CD4-positive, alpha-beta T cell treated with Interleukin-6 for 4 hours (primary cell): Measurements from ENCODE around the gene SLC52A3.
"Not testable (repeated sequence)": the region's sequence is repeated elsewhere in the genome, so short reads cannot be mapped to it uniquely, and the experiment has no call there.

Source experiments
- DNase-seq: peaks from one replicate; pipeline ENCODE4 v3.0.0-alpha.2; 2020; ENCODE audit warnings: mixed read lengths

SLC52A3 gene

DNA sequence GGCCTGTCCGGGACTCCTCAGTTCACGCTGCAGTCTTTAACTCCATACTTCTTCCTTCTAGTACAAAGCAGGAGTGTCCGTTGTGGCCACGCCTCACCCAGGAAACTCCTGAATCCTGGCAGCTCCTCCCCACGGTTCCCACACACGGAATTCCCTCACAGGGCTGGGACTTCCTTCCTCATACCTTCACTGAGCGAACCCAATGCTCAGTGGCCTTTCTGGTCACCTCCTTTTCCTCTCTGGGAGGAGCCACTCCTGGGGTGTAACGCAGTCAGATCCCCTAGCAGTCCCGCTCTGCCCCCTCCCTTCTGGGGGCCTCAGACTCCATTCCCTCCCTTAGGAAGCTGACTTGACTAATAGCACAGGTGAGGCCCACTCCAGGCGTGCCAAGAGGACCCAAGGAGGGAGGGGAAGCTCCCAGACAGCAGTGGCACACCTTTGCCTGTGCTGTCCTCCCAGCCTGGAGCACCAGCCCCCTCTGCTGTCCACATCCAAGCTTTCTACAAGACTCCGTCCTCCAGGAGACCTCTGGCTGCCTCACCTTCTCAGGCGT, at the start of gene SLC52A3:
SLC52A3 (minus strand) TSS at position 75 of the 553 bp plus-strand sequence. CDS start 2,726 bp downstream, outside the sequence.
- no peak for DNase-seq

DNA sequence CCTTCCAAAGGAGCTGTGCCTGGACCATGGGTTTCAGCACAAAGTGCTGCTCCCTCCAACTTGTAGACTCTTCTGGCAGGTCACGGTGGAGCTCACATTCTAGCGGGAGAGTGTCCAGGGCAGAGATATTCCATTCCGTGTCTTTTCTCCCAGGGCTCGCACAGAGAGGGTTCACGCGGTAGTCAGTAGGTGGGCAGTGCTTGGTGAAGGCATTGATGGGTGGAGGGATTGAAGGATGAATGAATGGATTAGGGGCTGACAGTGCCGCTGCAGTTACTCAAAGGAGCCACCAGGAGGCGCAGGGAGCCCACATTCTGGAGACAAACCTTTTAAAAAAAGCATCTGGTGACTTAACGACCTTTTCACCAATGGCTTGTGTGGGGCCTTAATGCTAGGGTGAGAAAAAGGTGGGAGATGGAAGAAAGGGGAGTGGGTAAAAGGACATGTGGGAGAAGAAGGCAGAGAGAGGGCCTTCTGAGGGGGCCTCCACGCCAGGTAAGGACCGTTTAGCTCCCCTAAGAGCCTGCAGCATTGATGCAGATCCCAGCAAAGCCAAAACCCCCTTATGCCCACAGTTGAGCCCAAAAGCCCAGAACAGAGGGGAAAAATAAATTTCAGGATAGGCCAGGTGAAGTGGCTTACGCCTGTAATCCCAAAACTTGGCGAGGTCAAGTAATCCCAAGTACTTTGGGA, 47.8 kb upstream of the SLC52A3 start:
- peak; percentile 75 for DNase-seq

DNA sequence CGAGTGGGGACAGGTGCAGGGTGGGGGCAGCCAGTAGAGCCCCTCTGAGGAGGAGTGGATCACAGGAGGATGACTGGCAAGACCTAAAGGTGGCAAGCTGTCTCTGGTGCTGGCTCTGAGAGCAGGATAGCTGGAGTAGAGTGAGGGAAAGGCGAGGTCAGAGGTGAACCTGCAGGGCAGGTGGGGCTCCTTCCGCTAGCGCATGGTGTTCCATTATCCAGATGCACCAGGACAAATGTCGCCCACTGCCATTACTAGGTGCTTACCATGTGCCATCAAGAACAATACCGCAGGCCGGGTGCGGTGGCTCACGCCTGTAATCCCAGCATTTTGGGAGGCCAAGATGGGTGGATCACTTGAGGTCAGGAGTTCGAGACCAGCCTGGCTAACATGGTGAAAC, 46.9 kb upstream of the SLC52A3 start:
- DNase-seq = no peak

DNA sequence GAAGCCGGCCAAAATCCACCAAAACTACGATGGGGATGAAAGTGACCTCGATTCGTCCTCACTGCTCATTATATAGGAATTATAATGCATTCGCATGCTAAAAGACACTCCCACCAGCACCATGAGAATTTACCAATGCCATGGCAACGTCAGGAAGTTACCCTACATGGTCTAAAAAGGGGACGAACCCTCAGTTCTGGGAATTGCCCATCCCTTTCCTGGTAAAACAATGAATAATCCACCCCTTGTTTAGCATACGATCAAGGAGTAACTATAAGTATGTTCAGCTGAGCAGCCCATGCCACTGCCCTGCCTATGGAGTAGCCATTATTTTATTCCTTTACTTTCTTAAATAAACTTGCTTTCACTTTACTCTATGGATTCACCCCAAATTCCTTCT, 45.1 kb upstream of the SLC52A3 start:
- DNase-seq = no peak

DNA sequence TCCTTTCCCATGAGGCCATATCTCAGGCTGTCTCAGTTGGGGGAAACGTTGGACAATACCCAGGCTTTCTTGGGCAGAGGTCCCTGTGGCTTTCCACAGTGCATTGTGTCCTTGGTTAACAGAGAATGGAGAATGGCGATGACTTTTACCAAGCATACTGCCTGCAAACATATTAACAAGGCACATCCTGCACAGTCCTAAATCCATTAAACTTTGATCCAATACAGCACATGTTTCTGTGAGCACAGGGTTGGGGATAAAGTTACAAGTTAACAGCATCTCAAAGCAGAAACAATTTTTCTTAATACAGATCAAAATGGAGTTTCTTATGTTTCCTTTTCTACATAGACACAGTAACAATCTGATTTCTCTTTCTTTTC, 44.1 kb upstream of the SLC52A3 start:
- not testable (repeated sequence) for DNase-seq

DNA sequence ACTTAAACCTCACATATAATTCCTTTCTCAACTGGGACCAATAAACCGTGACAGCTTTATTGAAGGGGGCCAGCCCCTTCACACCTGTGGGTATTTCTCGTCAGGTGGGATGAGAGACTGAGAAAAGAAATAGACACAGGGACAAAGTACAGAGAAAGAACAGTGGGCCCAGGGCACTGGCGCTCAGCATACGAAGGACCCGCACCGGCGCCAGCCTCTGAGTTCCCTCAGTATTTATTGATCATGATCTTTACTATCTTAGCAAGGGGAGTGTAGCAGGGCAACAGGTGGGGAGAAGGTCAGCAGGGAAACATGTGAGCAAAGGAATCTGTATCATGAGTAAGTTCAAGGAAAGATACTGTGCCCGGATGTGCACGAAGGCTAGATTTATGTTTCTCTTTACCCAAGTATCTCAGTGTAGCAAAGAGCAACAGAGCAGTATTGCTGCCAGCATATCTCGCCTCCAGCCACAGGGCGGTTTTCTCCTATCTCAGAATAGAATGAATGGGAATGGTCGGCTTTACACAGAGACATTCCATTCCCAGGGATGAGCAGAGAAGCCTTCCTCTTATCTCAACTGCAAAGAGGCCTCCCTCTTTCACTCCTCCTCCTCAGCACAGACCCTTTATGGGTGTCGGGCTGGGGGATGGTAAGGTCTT, 43.6 kb upstream of the SLC52A3 start:
- DNase-seq = not testable (repeated sequence)

DNA sequence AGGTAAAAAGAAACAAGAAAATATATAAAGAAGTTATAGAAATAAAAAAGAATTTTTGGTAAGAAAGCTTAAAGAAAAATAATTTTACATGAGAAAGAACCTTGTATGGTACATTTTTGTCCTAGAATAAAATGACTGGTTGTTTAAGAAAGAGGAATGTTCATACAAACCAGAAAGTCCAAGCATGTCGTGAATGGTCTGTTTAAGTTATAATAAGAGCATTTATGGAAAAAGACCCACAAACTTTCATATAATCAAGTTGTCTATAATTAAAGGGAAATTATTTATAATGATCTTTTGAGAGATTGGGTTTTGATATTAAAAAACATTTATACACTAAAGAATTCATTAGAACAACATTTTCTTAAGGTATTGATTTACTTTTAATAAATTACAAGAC, 37.4 kb upstream of the SLC52A3 start:
- DNase-seq = no peak

DNA sequence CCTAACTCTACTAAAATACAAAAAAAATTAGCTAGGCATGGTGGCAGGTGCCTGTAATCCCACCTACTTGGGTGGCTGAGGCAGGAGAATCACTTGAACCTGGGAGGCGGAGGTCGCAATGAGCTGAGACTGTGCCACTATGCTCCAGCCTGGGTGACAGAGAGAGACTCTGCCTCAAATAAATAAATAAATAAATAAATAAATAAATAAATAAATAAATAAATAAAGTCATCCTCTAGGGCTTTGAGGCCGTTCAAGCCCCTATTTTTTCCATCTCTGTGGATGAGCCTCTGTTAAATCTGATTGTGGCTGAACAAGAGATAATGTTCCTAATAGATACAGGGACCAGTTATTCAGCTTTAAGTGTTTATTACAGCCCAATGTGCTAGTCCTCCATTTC, 33.4 kb upstream of the SLC52A3 start:
- DNase-seq = no peak

DNA sequence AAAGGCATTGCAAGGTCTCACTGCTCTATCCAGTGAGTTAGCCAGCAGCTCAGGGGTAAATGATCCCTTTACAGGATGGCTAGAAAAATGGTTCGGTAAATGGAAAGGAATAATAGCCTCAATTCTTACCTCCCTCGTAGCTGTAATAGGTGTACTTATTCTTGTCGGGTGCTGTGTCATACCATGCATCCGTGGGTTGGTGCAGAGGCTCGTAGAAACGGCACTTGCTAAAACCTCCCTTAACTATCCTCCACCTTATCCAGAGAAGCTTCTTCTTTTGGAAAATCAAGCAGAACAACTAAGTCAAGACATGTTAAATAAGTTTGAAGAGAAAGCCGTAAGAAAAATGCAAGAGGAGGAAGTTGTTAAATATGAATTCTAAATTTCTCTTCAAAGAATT, 31.7 kb upstream of the SLC52A3 start:
- not testable (repeated sequence) for DNase-seq

DNA sequence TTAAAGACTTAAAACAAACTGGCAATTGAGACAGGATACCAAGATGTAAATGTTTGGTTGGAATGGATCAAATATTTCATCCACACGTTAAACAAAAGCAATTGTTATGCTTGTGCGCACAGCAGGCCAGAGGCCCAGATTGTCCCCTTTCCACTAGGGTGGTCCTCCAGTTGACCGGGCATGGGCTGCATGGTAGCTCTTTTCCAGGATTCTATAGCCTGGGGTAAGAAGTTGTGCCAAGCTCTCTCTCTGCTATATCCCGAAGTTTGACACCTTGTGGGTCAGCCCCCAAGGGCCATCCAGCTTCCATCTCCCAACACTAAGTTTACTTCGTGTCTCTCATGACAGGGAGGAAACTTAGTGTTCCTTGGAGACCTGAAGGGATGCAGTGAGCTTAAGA, 30.4 kb upstream of the SLC52A3 start:
- not testable (repeated sequence) for DNase-seq

DNA sequence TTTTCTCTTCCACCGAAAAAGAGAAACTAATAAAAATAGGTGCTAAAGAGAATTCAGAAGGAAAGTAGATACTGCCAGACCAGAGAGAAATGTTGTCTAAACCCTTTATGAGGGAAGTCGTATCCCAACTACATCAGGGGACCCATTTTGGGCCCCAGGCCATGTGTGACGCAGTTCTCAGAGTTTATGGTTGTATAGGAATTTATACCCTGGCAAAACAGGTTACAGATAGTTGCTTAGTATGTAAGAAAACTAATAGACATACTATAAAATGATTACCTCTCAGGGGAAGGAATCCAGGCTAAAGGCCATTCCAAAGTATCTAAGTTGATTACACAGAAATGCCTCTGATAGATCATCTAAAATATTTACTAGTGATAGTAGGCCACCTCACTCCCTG, 28.6 kb upstream of the SLC52A3 start:
- no peak for DNase-seq

DNA sequence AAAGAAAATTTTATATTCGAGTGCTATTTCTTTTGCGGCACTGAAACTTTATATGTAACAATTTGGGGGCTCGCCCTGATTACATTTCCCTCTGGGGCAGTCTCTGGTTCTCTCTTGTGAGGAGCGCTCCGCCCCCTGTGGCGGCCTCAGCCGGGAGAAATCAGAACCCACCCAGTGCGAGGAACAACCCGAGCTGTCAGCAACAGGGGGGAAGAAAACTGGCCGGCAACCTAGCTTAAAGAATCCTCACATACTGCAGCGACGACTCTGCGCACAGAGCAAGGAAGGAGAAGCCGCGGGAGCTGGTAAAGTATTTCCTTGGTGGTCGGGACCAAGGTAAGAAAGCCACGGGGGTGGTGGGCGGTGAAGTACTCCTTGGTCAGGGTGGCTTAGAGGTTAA, 23.9 kb upstream of the SLC52A3 start:
- no peak for DNase-seq

DNA sequence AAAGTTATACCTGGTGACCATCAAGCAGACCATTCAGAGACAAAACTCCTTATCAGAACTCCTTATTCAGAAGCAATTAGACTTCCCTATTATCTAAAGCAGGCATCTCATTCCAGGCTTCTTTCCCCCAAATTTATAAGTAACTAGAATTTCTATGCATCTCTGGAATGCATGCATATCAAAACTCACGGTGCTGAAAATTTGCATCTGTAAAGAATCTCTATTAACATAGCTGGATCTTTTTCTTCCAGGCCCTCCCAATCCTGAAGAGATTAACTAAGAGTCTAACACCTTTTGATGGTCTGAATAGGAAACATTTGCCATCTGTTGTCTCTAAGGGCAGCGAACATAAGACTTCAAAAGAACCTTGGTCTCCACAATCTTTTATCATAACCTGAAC, 22.8 kb upstream of the SLC52A3 start:
- no peak for DNase-seq

DNA sequence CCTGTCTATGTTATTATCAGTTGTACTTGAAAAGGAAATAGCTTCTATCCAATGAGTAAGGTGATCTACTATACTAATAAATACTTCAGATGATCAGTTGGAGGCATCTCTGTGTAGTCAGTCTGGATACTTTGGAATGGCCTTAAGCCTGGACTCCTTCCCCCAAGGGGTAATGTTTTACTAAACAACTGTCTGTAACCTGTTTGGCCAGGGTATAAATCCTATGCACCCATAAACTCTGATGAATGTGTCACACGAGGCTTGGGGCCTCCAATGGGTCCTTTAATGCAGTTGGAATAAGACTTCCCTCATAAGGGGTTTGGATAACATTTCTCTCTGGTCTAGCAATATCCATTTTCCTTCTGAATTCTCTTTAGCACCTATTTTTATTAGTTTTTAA, 19.5 kb upstream of the SLC52A3 start:
- DNase-seq = no peak

DNA sequence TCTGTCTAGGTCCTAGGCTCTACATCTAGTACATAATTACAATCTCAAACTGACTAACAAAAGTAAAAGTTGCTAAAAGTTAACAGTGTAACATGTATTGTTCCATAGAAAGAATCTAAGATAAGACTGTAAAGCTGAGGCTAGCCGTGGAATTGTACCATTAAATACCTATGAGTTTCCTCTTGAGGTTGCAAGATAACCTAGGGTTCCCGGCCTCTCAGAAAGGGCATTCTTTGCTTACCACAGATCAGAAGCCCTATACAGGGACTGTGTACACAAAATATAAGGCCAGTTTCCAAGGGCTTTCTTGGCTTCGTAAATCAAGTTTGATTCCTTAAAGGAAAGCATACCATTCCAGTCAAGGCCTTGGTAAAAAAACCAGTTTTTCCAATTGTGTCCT, 11.5 kb upstream of the SLC52A3 start:
- no peak for DNase-seq

DNA sequence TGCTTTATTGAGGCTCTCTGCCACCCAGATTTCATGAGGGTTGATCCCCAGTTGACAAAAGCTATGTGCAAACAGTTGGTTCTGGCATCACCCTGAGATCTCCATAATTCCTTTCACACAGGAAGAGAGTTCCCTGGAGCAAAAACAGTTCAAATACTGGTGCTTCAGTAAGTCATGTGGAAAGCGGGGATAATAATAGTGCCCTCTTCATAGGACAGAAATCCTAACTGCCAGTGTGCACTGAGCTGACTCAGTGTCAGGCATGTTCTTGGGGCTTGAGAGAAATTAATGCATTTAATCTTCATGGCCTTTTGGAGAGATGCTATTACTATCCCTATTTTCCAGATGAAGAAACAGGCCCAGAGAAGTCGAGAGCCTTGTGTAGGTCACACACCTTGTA, 7.9 kb upstream of the SLC52A3 start:
- DNase-seq = no peak

DNA sequence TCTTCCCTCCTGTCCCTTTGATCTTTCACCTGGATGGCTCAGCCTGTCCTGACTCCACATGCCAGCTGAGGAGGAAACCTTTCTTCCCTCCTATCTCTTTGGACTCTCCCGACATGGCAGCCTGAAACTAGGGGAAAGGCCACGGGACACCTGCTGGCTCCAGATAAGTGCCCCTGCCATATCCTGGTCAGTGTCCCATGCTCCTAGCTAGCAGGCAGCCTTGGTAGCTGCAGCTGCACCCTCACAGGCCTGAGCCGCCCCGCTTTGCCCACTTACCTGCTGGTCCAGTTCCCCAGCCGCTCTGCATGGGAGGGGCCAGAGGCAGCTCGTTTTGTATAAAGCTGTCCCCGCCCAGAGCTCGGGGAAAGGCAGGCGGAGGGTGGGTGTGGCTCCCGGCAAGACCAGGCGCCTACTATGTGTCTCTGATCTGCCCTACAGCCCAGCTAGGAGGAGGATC, 7.4 kb upstream of the SLC52A3 start:
- DNase-seq = no peak

DNA sequence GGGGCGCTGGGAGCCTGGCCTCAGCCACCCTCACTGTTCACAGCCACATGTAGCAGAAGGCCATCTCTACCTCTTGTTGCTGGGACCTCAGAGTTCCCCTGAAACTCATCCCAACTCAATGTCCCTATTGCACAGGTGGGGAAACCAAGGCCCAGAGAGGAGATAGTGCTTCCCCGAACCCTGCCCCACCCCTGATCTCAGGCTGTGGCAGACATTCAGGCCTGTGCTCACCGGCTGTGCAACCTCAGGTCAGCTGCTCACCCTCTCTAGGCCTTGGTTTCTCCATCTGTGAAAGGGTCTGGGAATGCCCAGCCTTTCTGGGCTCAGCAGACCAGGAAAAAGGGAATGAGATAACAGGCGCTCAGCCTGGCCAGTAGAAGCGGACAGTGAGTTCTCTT, 6.4 kb upstream of the SLC52A3 start:
- DNase-seq = no peak

DNA sequence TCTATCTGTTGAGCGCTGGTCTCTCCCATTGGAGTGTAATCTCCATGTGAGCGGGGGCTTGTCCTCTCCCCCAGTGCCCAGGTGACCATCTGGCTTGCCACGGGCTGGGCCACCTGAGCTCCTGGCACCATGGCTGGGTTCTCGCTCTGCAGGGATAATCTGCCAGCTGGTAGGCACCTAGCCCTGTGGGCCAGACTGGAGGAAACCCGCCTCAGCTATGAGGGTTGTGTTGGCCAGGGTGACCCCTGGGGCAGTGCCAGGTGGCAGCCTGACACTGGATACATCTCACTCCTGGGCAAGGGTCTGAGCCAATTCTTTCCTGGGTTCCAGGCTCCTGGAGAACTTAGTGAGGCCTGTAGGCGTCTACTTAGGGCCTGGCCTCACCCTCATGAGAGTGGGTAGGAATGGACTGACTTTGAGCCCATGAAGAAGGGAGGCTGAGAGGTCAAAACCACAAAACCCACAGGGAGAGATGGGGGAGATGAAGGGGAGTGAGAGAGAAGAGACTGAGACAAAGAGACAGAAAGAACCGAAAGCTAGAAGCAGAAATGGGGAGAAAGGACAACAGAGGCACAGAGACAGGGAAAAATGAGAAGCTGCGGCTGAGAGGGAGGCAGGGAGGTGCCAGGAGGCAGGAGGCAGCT, 5.8 kb upstream of the SLC52A3 start:
- DNase-seq = no peak

DNA sequence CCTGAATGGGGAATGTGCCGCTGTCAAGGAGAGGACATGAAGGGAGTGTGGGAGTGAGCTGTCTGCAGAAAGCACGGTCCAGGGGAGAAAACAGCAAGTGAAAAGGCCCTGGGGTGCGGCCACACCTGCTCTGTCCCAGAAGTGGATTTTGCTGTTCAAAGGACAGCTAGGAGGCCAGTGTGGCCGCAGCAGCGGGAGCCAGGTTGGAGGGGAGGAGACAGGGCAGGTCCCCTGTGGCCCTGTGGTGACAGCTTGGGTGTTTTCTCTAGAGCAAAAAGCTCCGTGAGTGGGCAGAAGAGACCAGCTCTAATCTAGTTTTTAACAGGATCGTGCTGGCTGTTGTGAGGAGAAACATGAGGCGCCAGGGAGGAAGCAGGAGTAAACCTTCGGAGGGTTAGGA, 4.5 kb upstream of the SLC52A3 start:
- no peak for DNase-seq

DNA sequence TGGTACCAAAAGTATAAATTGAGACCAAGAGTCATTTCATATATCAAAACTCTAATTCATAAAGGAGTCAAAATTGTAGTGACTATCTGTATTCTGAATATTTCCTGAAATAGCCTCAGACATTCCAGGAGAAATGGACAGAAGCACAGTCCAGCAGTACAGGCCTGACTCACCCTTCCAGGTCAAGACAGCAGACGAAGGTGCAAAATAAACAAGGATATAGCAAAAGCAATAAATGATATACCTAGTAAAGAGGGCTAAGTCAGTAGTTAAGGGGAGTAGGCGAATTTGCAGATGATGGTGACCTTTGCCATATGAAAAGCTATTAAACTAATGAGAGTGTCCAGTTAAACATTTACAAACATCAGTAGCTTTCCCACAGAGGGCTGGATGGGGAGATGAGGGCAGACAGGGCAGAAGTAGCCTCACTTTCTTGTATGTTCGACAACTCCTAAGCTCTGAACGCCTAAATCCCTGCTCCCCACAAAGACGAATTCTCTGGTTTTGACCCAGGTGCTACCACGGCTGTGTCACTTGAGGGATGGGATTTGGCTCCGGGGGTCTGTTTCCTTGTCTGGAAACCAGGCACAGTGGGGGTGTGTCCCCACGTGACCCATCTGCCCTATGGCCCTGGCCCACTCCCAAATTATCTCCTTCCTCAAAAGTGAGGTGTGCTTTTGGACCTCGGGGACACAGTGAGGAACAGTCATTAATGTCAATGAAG, 3.6 kb upstream of the SLC52A3 start:
- no peak for DNase-seq

DNA sequence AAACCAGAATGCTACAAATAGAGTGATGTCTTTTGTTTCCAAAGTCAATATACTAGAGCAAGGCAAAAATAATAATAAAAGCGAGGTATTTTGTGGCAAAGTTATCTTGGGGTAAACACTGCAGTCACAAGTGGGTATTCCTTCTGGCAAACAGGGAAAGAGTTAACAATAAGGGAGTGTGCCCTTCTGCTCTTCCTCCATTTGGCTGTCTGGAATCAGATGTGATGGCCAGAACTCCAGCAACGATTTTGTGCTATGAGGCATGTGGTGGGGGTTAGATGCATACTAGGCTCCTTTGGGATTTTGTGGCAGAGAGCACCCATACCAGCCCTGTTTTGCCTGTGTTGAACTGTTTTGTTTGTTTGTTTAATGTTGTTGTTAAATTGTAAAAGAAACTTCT, 2.4 kb upstream of the SLC52A3 start:
- no peak for DNase-seq

DNA sequence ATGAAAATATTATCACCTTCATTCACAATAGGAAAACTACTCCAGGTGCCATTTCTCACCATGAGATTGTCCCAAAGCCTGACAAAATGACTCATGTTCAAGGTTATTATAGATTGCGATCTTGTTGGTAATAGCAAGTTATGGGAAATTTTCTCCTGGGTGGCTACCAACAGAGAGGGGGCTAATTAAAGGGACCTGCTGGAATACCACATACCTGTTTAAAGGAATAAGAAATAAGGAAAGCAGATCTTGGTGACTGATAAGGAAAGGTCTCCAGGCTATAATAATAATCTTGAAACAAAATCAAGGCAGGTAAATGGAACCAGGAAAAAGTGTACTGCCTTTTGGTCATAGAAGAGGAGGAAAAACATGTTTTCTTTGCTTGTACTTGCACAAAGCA, 1.4 kb downstream of the SLC52A3 start:
- no peak for DNase-seq
